A673 (cell line): Measurements from ENCODE around the gene SLC50A1. TPM values are rescaled to one million over a fixed set of nuclear protein-coding genes. Genes with fewer than 3 reads are reported as not detected.
A peak's percentile ranks its signal among the peaks of the same experiment; 100 is the strongest.

Experiments used
- BruUV-seq: library from RNA; stranded (reverse); fragments of 400-500 nt; replicated peaks from 2 replicates; lab custom pipeline; 2021; lab: Mats Ljungman, UMichigan
- CTCF ChIA-PET: fragments of 300-600 bp; sonication (Branson Sonifier 250); formaldehyde crosslinking; loops from one replicate; lab custom pipeline; 2022; ENCODE audit warnings: antibody characterized with exemption; lab: Charles Lee
- POLR2A ChIA-PET: fragments of 300-600 bp; sonication (Branson Sonifier 250); formaldehyde crosslinking; loops from one replicate; lab custom pipeline; 2022; ENCODE audit warnings: antibody characterized with exemption; ENCODE audit not compliant: low non-redundant PET; lab: Charles Lee
- DNase-seq: peaks from one replicate; pipeline ENCODE4 v3.0.0-alpha.2; 2015; ENCODE audit warnings: low spot score
- H3K27ac ChIP-seq: fragments of 200-600 bp; sonication (generic); 2 replicates; pipeline ENCODE4 v1.5.1; 2016; ENCODE audit warnings: mixed run types, low read depth, mild to moderate bottlenecking, mixed read lengths, antibody characterized with exemption, low read length; ENCODE audit not compliant: poor library complexity, severe bottlenecking
- H3K27me3 ChIP-seq: fragments of 200-600 bp; sonication (generic); replicated peaks from 2 replicates; pipeline ENCODE4 v1.6.1; 2017; ENCODE audit warnings: mixed run types, low read depth, mild to moderate bottlenecking, mixed read lengths, antibody characterized with exemption, low read length; ENCODE audit not compliant: insufficient read depth, poor library complexity
- H3K36me3 ChIP-seq: fragments of 200-600 bp; sonication (generic); 2 replicates; pipeline ENCODE4 v1.6.1; 2016; ENCODE audit warnings: mixed run types, mild to moderate bottlenecking, mixed read lengths, antibody characterized with exemption, low read length; ENCODE audit not compliant: insufficient read depth, poor library complexity, severe bottlenecking
- H3K4me1 ChIP-seq: fragments of 200-600 bp; sonication (generic); 2 replicates; pipeline ENCODE4 v1.6.1; 2017; ENCODE audit warnings: mixed run types, mild to moderate bottlenecking, mixed read lengths, antibody characterized with exemption, low read length; ENCODE audit not compliant: insufficient read depth, poor library complexity, severe bottlenecking
- H3K4me3 ChIP-seq: fragments of 200-600 bp; sonication (generic); 2 replicates; pipeline ENCODE4 v1.5.1; 2016; ENCODE audit warnings: low read depth, mixed run types, mild to moderate bottlenecking, mixed read lengths, low read length; ENCODE audit not compliant: poor library complexity, severe bottlenecking
- H3K9me3 ChIP-seq: fragments of 200-600 bp; sonication (generic); 2 replicates; pipeline ENCODE4 v1.6.1; 2016; ENCODE audit warnings: mixed run types, low read depth, mild to moderate bottlenecking, mixed read lengths, antibody characterized with exemption, low read length; ENCODE audit not compliant: poor library complexity, severe bottlenecking
- CTCF ChIP-seq: fragments of 300-800, 200-600 bp; sonication (generic); conservative IDR thresholded peaks from 2 replicates; pipeline ENCODE4 v1.5.1; 2017; ENCODE audit warnings: low read depth, mild to moderate bottlenecking, antibody characterized with exemption, low read length, moderate library complexity, mixed read lengths
- EZH2 ChIP-seq: fragments of 200-600 bp; sonication (generic); IDR thresholded peaks from 2 replicates; pipeline ENCODE4 v1.6.1; 2017; ENCODE audit warnings: borderline replicate concordance, low read depth, mild to moderate bottlenecking, mixed read lengths, antibody characterized with exemption, low read length; ENCODE audit not compliant: poor library complexity, severe bottlenecking
- intact Hi-C: fragments of 100-400 bp; cut with micrococcal nuclease; formaldehyde crosslinking; loops from one replicate; pipeline ENCODE4 v1.10.0; 2022; ENCODE audit not compliant: unreplicated experiment
- total RNA-seq: library from RNA; stranded (reverse); gene quantifications from 2 replicates; pipeline ENCODE4 v1.2.3, GENCODE V29; 2021

Gene SLC50A1
- total RNA-seq, 1 experiment from 2014 or later, result 30.3 TPM

DNA sequence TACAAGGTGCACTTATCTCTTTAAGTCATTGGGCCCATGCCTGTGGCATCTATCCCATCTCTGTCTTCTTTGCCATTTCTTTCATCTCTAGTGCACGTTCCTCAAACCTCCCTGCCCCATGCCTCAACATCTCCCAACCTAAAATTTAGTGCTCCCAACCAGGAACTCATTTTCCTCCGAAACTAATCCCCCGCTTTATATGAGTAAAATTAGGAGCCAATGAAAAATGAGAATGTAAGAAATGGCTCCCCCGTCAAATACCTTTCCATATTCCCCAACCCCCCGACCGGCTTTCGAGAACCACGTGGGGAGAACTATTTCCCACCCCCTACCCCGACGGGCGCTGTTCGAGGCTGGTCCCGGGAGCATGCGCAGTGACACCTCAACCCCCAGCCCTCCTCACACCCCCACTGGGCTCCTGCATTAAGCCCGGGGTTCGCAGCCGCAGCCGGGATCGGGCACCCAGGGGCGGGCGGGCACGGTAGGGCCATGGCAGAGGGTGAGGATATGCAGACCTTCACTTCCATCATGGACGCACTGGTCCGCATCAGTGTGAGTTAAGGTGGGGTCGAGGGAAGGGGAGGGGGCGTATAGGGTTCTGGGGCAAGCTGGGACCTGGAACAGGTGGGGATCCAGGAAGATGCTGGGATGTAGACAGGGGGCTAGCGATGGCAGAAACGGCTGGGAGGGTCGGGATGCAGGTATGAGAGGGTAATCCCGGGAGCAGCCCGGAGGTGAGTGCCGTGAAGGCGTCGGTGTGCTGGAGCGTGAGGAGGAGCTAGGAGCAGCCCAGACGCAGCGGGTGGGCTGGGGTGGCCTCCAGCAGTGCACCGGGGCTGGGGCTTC lies 38.0 kb downstream of the SLC50A1 start, which contains the start of gene TRIM46:
TSS of gene TRIM46 (plus strand) at position 372 of the 846 bp plus-strand sequence. CDS start at position 490, 118 bp downstream.
- H3K9me3 ChIP-seq, result no peaks in the 10 kb centered on the region
- H3K4me3 ChIP-seq, result peak within 1 kb of the TSS; percentile 86
- H3K36me3 ChIP-seq, result peaks cover 11% of the 10 kb centered on the region
- intact Hi-C loops, result loop anchor here (10.0 kb wide), 2 partner anchors 151 to 421 kb away; partner anchors contain the start of gene RUSC1
- POLR2A ChIA-PET, result no interaction called here
- H3K27me3 ChIP-seq, result no peaks in the 10 kb centered on the region
- H3K4me1 ChIP-seq, result peaks cover 24% of the 10 kb centered on the region
- no TSS peak for BruUV-seq
- TF ChIP-seq CTCF (peak; percentile 15; the same call in 1 of the 2 replicates), EZH2 (no peak)
- CTCF ChIA-PET, result interaction anchor here (0.6 to 3.9 kb wide), 9 partner anchors 20 to 189 kb away, joined by 3 to 45 read pairs (median 3); no protein-coding TSS in a partner anchor
- H3K27ac ChIP-seq, result peak within 1 kb of the TSS; percentile 90
- peak; percentile 86 for DNase-seq

DNA sequence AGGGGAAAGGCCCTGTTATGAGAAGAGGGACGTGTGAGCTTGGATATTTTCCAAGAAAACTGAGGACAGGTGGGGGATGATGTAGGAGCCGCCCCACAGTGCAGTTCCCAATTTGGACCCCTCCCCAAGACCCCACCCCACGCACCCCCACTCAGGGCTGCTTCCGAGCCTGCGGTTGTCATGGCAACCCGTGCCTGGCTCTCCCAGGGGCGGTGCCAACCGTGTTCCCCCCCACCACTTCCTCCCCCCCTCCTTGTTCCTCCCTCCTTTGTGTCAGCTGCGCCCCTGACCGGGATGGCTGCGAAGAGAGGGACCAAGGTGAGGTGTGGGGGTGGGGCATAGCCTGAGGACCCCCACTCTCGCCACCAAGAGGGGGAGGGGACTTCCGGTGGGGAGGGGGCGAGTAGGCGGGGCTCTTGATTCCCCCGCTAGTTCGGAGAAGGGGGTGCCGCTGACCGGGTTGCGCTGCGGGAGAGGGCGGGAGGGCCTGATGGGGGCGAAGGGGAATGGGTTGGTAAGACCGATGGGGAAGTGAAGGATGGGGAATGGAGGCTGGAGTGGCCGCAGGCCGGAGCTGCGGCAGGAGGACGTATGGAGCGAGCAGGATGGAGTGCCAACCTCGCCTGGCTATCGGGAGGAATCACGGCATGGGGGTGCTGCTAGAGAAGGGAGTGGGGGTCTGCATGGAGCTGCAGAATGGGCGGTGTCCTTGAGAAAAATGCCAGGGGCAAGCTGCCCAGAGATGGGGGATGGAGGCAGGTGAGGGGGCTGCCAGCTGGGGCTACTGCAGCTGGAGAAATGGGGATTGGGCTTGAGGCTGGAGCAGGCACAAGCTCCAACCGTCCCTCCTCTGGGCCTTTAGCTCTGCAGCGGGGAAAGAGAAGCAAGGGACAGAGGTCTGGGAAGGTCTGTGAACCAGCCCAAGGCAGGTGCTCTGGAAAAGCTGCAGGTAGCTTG lies 39.0 kb downstream of the SLC50A1 start:
- peaks cover 24% of the 10 kb centered on the region for H3K4me1 ChIP-seq
- POLR2A ChIA-PET, result no interaction called here
- peak overlapping the region; percentile 20 for H3K27ac ChIP-seq
- intact Hi-C loops, result loop anchor here (10.0 kb wide), 2 partner anchors 150 to 420 kb away; partner anchors contain the start of gene RUSC1
- CTCF ChIA-PET, result interaction anchor here (0.6 to 3.9 kb wide), 5 partner anchors 11 to 188 kb away, joined by 3 to 45 read pairs (median 6); no protein-coding TSS in a partner anchor
- TF ChIP-seq CTCF (no peak), EZH2 (no peak)
- peaks cover 7% of the 10 kb centered on the region for H3K36me3 ChIP-seq
- no peaks in the 10 kb centered on the region for H3K27me3 ChIP-seq
- H3K9me3 ChIP-seq, result no peaks in the 10 kb centered on the region
- peak; percentile 65 for DNase-seq
- BruUV-seq, result no TSS peak
- peak overlapping the region; percentile 86 for H3K4me3 ChIP-seq
